ENCODE measurements around the gene FBXO33.

Gene FBXO33

DNA sequence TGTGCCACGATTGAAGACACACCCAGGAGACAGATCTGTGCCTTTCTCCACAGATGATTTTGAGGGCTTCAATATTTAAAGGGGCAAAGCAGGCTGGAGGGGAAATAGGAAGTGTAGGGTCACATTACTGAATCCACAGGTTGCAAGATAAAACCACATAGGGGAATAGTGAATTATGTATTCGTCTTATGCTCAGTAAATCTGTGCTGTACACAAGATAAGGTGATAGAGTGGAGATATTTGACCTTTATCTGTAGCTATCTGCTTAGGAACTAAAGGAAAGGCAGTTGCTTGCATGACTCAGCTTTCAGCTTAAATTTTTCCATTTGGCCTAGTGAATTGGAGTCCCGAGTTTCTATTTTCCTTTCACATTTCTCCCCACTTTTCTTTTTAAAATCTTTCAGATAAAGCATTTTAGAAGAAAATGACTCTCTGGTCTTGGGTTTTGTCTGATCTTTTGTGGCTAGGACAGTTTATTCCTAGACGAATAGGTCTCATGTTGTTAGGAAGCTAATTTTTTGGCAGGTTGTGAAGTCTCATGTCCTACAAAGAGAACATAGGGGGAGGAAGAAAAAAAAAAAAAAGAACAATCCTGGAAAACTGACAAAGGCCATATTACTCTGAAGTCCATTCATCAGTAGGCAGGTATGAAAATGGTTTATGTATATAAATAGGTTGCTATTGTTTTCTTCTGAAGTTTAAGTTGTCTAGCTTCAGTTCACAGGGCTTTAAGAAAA, 55.4 kb downstream of the FBXO33 start:
- no peak for TF ChIP-seq Cebpa-rat (IDR thresholded peaks at IDR 0.05)
- no peak overlapping the region for H3K4me3 ChIP-seq
- H3K9ac ChIP-seq = no peak overlapping the region
- no peaks in the 10 kb centered on the region for H4K20me1 ChIP-seq
- no peaks in the 10 kb centered on the region for H3K36me3 ChIP-seq
- no peaks in the 10 kb centered on the region for H3K4me1 ChIP-seq
- no peaks in the 10 kb centered on the region for H3K9me3 ChIP-seq
- H3K27me3 ChIP-seq = no peaks in the 10 kb centered on the region
- H3K27ac ChIP-seq = no peak overlapping the region
- no peak overlapping the region for H3K4me2 ChIP-seq

DNA sequence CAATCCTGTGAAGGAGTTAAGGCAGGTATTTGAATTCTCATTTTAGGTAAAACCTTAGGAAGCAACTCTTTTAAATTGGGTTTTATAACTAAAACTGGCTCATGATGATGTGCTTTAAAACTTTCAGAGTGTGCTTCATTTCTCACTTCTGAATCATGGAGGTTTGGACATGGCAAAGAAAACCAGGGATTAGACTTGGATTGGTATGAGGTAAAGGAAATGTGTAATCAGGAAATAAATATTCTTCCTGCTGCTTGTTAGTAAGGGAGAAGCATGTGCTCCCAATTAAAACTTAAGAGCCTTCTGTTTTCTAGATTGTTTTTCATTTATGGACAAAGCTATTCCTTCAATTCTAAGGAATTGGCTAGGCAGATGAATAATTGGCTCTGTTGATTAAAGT, 57.4 kb downstream of the FBXO33 start:
- peaks cover 8% of the 10 kb centered on the region; the same call in 1 of the 2 replicates for H3K36me3 ChIP-seq
- H3K27ac ChIP-seq = no peak overlapping the region
- no peak overlapping the region for H3K4me3 ChIP-seq
- no peak overlapping the region for H3K4me2 ChIP-seq
- no peaks in the 10 kb centered on the region for H4K20me1 ChIP-seq
- no peak for TF ChIP-seq Cebpa-rat (IDR thresholded peaks at IDR 0.05)
- no peaks in the 10 kb centered on the region for H3K9me3 ChIP-seq
- no peak overlapping the region for H3K9ac ChIP-seq
- no peaks in the 10 kb centered on the region for H3K4me1 ChIP-seq
- H3K27me3 ChIP-seq = no peaks in the 10 kb centered on the region

GRCh38 chr14:39372656-39373055, 59.6 kb downstream of the FBXO33 start:
- H3K9me3 ChIP-seq = no peaks in the 10 kb centered on the region
- peaks cover 1% of the 10 kb centered on the region; the same call in 1 of the 2 replicates for H4K20me1 ChIP-seq
- H3K27me3 ChIP-seq = no peaks in the 10 kb centered on the region
- no peak overlapping the region for H3K4me2 ChIP-seq
- no peak for TF ChIP-seq Cebpa-rat (IDR thresholded peaks at IDR 0.05)
- no peak overlapping the region for H3K27ac ChIP-seq
- H3K4me3 ChIP-seq = no peak overlapping the region
- H3K36me3 ChIP-seq = peaks cover 8% of the 10 kb centered on the region; the same call in 1 of the 2 replicates
- no peak overlapping the region for H3K9ac ChIP-seq
- no peaks in the 10 kb centered on the region for H3K4me1 ChIP-seq

DNA sequence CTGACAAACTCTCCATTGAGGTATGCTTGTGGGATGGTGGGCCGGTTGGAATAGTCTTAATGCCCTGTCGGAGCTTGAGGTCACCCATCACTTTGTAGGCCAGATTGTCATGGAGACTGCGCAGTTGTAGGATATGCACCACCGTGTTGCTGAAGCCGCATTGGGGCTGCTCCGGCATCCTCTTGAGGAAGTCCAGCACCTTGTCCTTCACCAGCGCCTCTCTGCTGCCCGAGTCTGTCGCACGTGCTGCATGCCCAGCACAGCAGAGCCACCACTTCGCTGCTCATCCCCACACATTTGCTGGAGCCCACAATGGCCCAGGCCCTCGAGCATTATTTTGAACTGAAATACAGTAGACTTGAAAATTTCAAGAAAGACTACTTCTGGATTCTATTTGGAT, 61.8 kb downstream of the FBXO33 start:
- H3K9me3 ChIP-seq = no peaks in the 10 kb centered on the region
- H3K4me3 ChIP-seq = no peak overlapping the region
- H3K27ac ChIP-seq = no peak overlapping the region
- peaks cover 11% of the 10 kb centered on the region; the same call in 1 of the 2 replicates for H3K36me3 ChIP-seq
- no peak for TF ChIP-seq Cebpa-rat (IDR thresholded peaks at IDR 0.05)
- no peaks in the 10 kb centered on the region for H3K4me1 ChIP-seq
- H3K9ac ChIP-seq = no peak overlapping the region
- H4K20me1 ChIP-seq = peaks cover 16% of the 10 kb centered on the region
- no peaks in the 10 kb centered on the region for H3K27me3 ChIP-seq
- no peak overlapping the region for H3K4me2 ChIP-seq

DNA sequence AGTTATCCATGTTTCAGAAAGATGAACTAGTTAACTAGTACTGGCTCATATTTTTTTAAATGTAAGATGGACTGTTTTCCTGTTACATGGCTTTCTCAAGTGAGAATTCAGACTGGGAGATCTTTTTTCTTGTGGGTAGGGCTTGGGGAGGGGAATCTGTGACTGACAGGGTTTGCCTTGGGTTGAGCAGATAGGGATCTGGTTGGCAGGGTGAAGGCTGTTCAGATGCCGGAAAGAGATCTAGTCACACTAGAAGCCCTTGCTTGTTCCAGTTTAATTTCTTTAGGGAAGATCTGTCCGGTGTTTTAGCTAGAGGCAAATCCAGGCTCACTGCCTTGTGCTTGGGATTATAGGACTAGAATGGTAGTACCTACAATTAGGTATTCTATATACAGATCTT, 63.2 kb downstream of the FBXO33 start:
- no peak overlapping the region for H3K4me3 ChIP-seq
- peaks cover 16% of the 10 kb centered on the region for H4K20me1 ChIP-seq
- H3K4me1 ChIP-seq = no peaks in the 10 kb centered on the region
- no peak overlapping the region for H3K4me2 ChIP-seq
- H3K9me3 ChIP-seq = peaks cover 13% of the 10 kb centered on the region
- no peak for TF ChIP-seq Cebpa-rat (IDR thresholded peaks at IDR 0.05)
- H3K9ac ChIP-seq = no peak overlapping the region
- peaks cover 17% of the 10 kb centered on the region for H3K36me3 ChIP-seq
- no peaks in the 10 kb centered on the region for H3K27me3 ChIP-seq
- no peak overlapping the region for H3K27ac ChIP-seq

GRCh38 chr14:39368261-39368959, 63.8 kb downstream of the FBXO33 start:
- H3K9ac ChIP-seq = no peak overlapping the region
- H3K36me3 ChIP-seq = peaks cover 24% of the 10 kb centered on the region
- H3K4me3 ChIP-seq = no peak overlapping the region
- TF ChIP-seq Cebpa-rat (IDR thresholded peaks at IDR 0.05) = no peak
- no peaks in the 10 kb centered on the region for H3K27me3 ChIP-seq
- H3K4me2 ChIP-seq = no peak overlapping the region
- peaks cover 19% of the 10 kb centered on the region for H3K9me3 ChIP-seq
- no peak overlapping the region for H3K27ac ChIP-seq
- no peaks in the 10 kb centered on the region for H3K4me1 ChIP-seq
- H4K20me1 ChIP-seq = peaks cover 16% of the 10 kb centered on the region

- Histone ChIP-seq H4K20me1 (peaks cover 16% of the 10 kb centered on the region), H3K36me3 (peaks cover 28% of the 10 kb centered on the region), H3K4me2 (no peak overlapping the region), H3K4me1 (no peaks in the 10 kb centered on the region), H3K9ac (no peak overlapping the region), H3K27ac (no peak overlapping the region), H3K9me3 (peaks cover 23% of the 10 kb centered on the region), H3K4me3 (no peak overlapping the region), H3K27me3 (no peaks in the 10 kb centered on the region)
- TF ChIP-seq Cebpa-rat (IDR thresholded peaks at IDR 0.05) = no peak
Measured at GRCh38 chr14:39367387-39367751, 64.9 kb downstream of the FBXO33 start.

GRCh38 chr14:39366460-39367386, 65.5 kb downstream of the FBXO33 start:
- no peak overlapping the region for H3K9ac ChIP-seq
- H3K4me2 ChIP-seq = no peak overlapping the region
- peaks cover 23% of the 10 kb centered on the region for H3K9me3 ChIP-seq
- no peak overlapping the region for H3K27ac ChIP-seq
- H3K4me3 ChIP-seq = no peak overlapping the region
- H3K4me1 ChIP-seq = no peaks in the 10 kb centered on the region
- peaks cover 28% of the 10 kb centered on the region for H3K36me3 ChIP-seq
- no peaks in the 10 kb centered on the region for H3K27me3 ChIP-seq
- TF ChIP-seq Cebpa-rat (IDR thresholded peaks at IDR 0.05) = no peak
- H4K20me1 ChIP-seq = peaks cover 16% of the 10 kb centered on the region

GRCh38 chr14:39365354-39365753, 66.9 kb downstream of the FBXO33 start:
- H3K9me3 ChIP-seq = peaks cover 23% of the 10 kb centered on the region
- no peak overlapping the region for H3K9ac ChIP-seq
- peaks cover 16% of the 10 kb centered on the region for H4K20me1 ChIP-seq
- H3K4me3 ChIP-seq = no peak overlapping the region
- no peaks in the 10 kb centered on the region for H3K27me3 ChIP-seq
- H3K27ac ChIP-seq = no peak overlapping the region
- TF ChIP-seq Cebpa-rat (IDR thresholded peaks at IDR 0.05) = no peak
- H3K4me1 ChIP-seq = no peaks in the 10 kb centered on the region
- H3K4me2 ChIP-seq = no peak overlapping the region
- peaks cover 34% of the 10 kb centered on the region for H3K36me3 ChIP-seq

All from BLaER1 (cell line).